DOHH2 (cell line): ENCODE measurements around the gene ACER1.

Experiments used
- H3F3A ChIP-seq: fragments of 200-600 bp; sonication (generic), shearing (Covaris generic); 2 replicates; pipeline ENCODE4 v1.6.0; 2016; ENCODE audit warnings: antibody characterized with exemption, mild to moderate bottlenecking; ENCODE audit not compliant: control insufficient read depth, insufficient read depth
- H3K27ac ChIP-seq: fragments of 200-600 bp; sonication (generic); 2 replicates; pipeline ENCODE4 v1.5.1; 2014; ENCODE audit warnings: low read depth, mild to moderate bottlenecking, low read length, moderate library complexity
- H3K27me3 ChIP-seq: fragments of 200-600 bp; sonication (generic); 2 replicates; pipeline ENCODE4 v1.6.1; 2014; ENCODE audit warnings: mild to moderate bottlenecking, low read length, mixed read lengths; ENCODE audit not compliant: control insufficient read depth
- H3K36me3 ChIP-seq: fragments of 200-600 bp; sonication (generic); 2 replicates; pipeline ENCODE4 v1.6.1; 2014; ENCODE audit warnings: mild to moderate bottlenecking, low read length, moderate library complexity, mixed read lengths; ENCODE audit not compliant: control insufficient read depth
- H3K4me1 ChIP-seq: fragments of 200-600 bp; sonication (generic); 2 replicates; pipeline ENCODE4 v1.6.1; 2014; ENCODE audit warnings: mild to moderate bottlenecking, low read length, mixed read lengths; ENCODE audit not compliant: control insufficient read depth
- H3K4me2 ChIP-seq: fragments of 200-600 bp; sonication (generic); 2 replicates; pipeline ENCODE4 v1.6.0; 2014; ENCODE audit warnings: mild to moderate bottlenecking, low read length, moderate library complexity
- H3K4me3 ChIP-seq: fragments of 200-600 bp; sonication (generic); 2 replicates; pipeline ENCODE4 v1.5.1; 2014; ENCODE audit warnings: mild to moderate bottlenecking, low read length, mixed read lengths
- H3K79me2 ChIP-seq: fragments of 200-600 bp; sonication (generic); 2 replicates; pipeline ENCODE4 v1.6.1; 2014; ENCODE audit warnings: mild to moderate bottlenecking, low read length, mixed read lengths; ENCODE audit not compliant: control insufficient read depth
- H3K9me2 ChIP-seq: fragments of 200-600 bp; sonication (generic); replicated peaks from 2 replicates; pipeline ENCODE4 v1.6.1; 2014; ENCODE audit warnings: mild to moderate bottlenecking, low read length, mixed read lengths; ENCODE audit not compliant: control insufficient read depth
- H3K9me3 ChIP-seq: fragments of 200-600 bp; sonication (generic); 2 replicates; pipeline ENCODE4 v1.6.1; 2014; ENCODE audit warnings: antibody characterized with exemption, low read length, mixed read lengths; ENCODE audit not compliant: control insufficient read depth, insufficient read depth
- H4K20me1 ChIP-seq: fragments of 200-600 bp; sonication (generic); 2 replicates; pipeline ENCODE4 v1.6.0; 2014; ENCODE audit warnings: low read depth, mild to moderate bottlenecking, antibody characterized with exemption, low read length, moderate library complexity; ENCODE audit not compliant: control insufficient read depth, insufficient read depth
- CTCF ChIP-seq: fragments of 200-600 bp; sonication (generic); IDR thresholded peaks from one replicate; pipeline ENCODE4 v1.5.1; 2014; ENCODE audit warnings: antibody characterized with exemption, mild to moderate bottlenecking, low read depth, low read length; ENCODE audit not compliant: poor library complexity, severe bottlenecking
- EZH2phosphoT487 ChIP-seq: fragments of 200-600 bp; sonication (generic); IDR thresholded peaks from 2 replicates; pipeline ENCODE4 v1.6.1; 2017; ENCODE audit warnings: borderline replicate concordance, mild to moderate bottlenecking, antibody characterized with exemption, low read length, moderate library complexity, mixed read lengths

The ACER1 gene

GRCh38 chr19:6271251-6271650 lies 62.2 kb downstream of the ACER1 start:
- Histone ChIP-seq H3K9me2 (no peaks in the 10 kb centered on the region), H3K27me3 (no peaks in the 10 kb centered on the region), H3K79me2 (peaks cover 89% of the 10 kb centered on the region), H3K4me3 (no peak overlapping the region), H3K4me2 (no peak overlapping the region), H4K20me1 (peaks cover 16% of the 10 kb centered on the region), H3F3A (no peaks in the 10 kb centered on the region), H3K27ac (no peak overlapping the region), H3K4me1 (no peaks in the 10 kb centered on the region), H3K36me3 (peaks cover 27% of the 10 kb centered on the region), H3K9me3 (no peaks in the 10 kb centered on the region)
- TF ChIP-seq EZH2phosphoT487 (no peak), CTCF (peak; percentile 31)

- no peaks in the 10 kb centered on the region for H3K9me2 ChIP-seq
- H4K20me1 ChIP-seq: peaks cover 14% of the 10 kb centered on the region
- peaks cover 89% of the 10 kb centered on the region for H3K79me2 ChIP-seq
- H3K4me1 ChIP-seq: no peaks in the 10 kb centered on the region
- H3K27me3 ChIP-seq: no peaks in the 10 kb centered on the region
- H3K27ac ChIP-seq: no peak overlapping the region
- peaks cover 23% of the 10 kb centered on the region for H3K36me3 ChIP-seq
- no peaks in the 10 kb centered on the region for H3F3A ChIP-seq
- no peak overlapping the region for H3K4me3 ChIP-seq
- no peaks in the 10 kb centered on the region for H3K9me3 ChIP-seq
- no peak for TF ChIP-seq EZH2phosphoT487
- TF ChIP-seq CTCF: no peak
- no peak overlapping the region for H3K4me2 ChIP-seq
Measured at GRCh38 chr19:6270822-6271221, 62.6 kb downstream of the ACER1 start.

- TF ChIP-seq EZH2phosphoT487: no peak
- TF ChIP-seq CTCF: no peak
- H3K36me3 ChIP-seq: peaks cover 22% of the 10 kb centered on the region
- no peaks in the 10 kb centered on the region for H3K27me3 ChIP-seq
- peaks cover 8% of the 10 kb centered on the region for H4K20me1 ChIP-seq
- no peak overlapping the region for H3K27ac ChIP-seq
- no peak overlapping the region for H3K4me2 ChIP-seq
- no peak overlapping the region for H3K4me3 ChIP-seq
- H3K4me1 ChIP-seq: no peaks in the 10 kb centered on the region
- no peaks in the 10 kb centered on the region for H3F3A ChIP-seq
- no peaks in the 10 kb centered on the region for H3K9me2 ChIP-seq
- no peaks in the 10 kb centered on the region for H3K9me3 ChIP-seq
- peaks cover 87% of the 10 kb centered on the region for H3K79me2 ChIP-seq
Measured at GRCh38 chr19:6270076-6270745, 63.2 kb downstream of the ACER1 start.
